ENCODE measurements around the gene OLIG1.

OLIG1 gene

DNA sequence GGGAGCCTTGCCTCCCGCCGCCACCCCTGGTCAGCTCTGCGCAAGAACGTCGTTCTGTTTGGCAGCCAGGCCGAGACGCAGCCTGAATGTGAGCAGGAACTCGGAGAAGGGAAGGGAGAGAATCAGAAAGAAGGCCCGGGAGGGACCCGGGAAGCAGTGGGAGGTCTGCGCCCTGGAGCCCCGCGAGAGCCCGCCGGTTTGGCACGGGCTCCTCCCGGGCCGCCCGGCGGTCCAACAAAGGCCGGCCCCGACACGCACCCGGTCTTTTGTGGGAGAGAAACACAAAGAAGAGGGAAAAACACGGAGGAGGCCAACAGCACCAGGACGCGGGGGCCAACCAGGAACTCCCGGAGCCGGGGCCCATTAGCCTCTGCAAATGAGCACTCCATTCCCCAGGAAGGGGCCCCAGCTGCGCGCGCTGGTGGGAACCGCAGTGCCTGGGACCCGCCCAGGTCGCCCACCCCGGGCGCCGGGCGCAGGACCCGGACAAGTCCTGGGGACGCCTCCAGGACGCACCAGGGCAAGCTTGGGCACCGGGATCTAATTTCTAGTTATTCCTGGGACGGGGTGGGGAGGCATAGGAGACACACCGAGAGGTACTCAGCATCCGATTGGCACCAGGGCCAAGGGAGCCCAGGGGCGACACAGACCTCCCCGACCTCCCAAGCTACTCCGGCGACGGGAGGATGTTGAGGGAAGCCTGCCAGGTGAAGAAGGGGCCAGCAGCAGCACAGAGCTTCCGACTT lies 46.9 kb upstream of the OLIG1 start:
- H3K27me3 ChIP-seq: peaks cover 98% of the 10 kb centered on the region
- DNase-seq: no peak
- TF ChIP-seq, protein P1, sequence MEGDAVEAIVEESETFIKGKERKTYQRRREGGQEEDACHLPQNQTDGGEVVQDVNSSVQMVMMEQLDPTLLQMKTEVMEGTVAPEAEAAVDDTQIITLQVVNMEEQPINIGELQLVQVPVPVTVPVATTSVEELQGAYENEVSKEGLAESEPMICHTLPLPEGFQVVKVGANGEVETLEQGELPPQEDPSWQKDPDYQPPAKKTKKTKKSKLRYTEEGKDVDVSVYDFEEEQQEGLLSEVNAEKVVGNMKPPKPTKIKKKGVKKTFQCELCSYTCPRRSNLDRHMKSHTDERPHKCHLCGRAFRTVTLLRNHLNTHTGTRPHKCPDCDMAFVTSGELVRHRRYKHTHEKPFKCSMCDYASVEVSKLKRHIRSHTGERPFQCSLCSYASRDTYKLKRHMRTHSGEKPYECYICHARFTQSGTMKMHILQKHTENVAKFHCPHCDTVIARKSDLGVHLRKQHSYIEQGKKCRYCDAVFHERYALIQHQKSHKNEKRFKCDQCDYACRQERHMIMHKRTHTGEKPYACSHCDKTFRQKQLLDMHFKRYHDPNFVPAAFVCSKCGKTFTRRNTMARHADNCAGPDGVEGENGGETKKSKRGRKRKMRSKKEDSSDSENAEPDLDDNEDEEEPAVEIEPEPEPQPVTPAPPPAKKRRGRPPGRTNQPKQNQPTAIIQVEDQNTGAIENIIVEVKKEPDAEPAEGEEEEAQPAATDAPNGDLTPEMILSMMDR (IDR thresholded peaks at IDR 0.05; ENCODE audit: low read depth, low read length): no peak
- no peaks in the 10 kb centered on the region for H3K4me1 ChIP-seq
- no peaks in the 10 kb centered on the region for H3K36me3 ChIP-seq
- H3K9me3 ChIP-seq: no peaks in the 10 kb centered on the region
- H3K4me3 ChIP-seq (ENCODE audit: low read depth, low read length): no peak overlapping the region

DNA sequence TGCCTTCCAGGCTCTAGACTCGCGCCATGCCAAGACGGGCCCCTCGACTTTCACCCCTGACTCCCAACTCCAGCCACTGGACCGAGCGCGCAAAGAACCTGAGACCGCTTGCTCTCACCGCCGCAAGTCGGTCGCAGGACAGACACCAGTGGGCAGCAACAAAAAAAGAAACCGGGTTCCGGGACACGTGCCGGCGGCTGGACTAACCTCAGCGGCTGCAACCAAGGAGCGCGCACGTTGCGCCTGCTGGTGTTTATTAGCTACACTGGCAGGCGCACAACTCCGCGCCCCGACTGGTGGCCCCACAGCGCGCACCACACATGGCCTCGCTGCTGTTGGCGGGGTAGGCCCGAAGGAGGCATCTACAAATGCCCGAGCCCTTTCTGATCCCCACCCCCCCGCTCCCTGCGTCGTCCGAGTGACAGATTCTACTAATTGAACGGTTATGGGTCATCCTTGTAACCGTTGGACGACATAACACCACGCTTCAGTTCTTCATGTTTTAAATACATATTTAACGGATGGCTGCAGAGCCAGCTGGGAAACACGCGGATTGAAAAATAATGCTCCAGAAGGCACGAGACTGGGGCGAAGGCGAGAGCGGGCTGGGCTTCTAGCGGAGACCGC lies 46.3 kb upstream of the OLIG1 start:
- TF ChIP-seq, protein P1 (IDR thresholded peaks at IDR 0.05; ENCODE audit: low read depth, low read length): no peak
- DNase-seq: no peak
- Histone ChIP-seq H3K4me1 (no peaks in the 10 kb centered on the region), H3K4me3 (ENCODE audit: low read depth, low read length) (no peak overlapping the region), H3K27me3 (peaks cover 98% of the 10 kb centered on the region), H3K36me3 (no peaks in the 10 kb centered on the region), H3K9me3 (no peaks in the 10 kb centered on the region)

DNA sequence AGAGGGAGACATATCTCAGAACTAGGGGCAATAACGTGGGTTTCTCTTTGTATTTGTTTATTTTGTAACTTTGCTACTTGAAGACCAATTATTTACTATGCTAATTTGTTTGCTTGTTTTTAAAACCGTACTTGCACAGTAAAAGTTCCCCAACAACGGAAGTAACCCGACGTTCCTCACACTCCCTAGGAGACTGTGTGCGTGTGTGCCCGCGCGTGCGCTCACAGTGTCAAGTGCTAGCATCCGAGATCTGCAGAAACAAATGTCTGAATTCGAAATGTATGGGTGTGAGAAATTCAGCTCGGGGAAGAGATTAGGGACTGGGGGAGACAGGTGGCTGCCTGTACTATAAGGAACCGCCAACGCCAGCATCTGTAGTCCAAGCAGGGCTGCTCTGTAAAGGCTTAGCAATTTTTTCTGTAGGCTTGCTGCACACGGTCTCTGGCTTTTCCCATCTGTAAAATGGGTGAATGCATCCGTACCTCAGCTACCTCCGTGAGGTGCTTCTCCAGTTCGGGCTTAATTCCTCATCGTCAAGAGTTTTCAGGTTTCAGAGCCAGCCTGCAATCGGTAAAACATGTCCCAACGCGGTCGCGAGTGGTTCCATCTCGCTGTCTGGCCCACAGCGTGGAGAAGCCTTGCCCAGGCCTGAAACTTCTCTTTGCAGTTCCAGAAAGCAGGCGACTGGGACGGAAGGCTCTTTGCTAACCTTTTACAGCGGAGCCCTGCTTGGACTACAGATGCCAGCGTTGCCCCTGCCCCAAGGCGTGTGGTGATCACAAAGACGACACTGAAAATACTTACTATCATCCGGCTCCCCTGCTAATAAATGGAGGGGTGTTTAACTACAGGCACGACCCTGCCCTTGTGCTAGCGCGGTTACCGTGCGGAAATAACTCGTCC lies 45.5 kb upstream of the OLIG1 start:
- DNase-seq: no peak
- no peaks in the 10 kb centered on the region for H3K4me1 ChIP-seq
- no peaks in the 10 kb centered on the region for H3K36me3 ChIP-seq
- H3K27me3 ChIP-seq: peaks cover 98% of the 10 kb centered on the region
- no peaks in the 10 kb centered on the region for H3K9me3 ChIP-seq
- TF ChIP-seq, protein P1 (IDR thresholded peaks at IDR 0.05; ENCODE audit: low read depth, low read length): no peak
- H3K4me3 ChIP-seq (ENCODE audit: low read depth, low read length): no peak overlapping the region

DNA sequence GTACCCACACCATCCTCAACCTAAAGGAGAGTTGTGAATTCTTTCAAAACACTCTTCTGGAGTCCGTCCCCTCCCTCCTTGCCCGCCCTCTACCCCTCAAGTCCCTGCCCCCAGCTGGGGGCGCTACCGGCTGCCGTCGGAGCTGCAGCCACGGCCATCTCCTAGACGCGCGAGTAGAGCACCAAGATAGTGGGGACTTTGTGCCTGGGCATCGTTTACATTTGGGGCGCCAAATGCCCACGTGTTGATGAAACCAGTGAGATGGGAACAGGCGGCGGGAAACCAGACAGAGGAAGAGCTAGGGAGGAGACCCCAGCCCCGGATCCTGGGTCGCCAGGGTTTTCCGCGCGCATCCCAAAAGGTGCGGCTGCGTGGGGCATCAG lies 44.8 kb upstream of the OLIG1 start:
- Histone ChIP-seq H3K9me3 (no peaks in the 10 kb centered on the region), H3K4me3 (ENCODE audit: low read depth, low read length) (peak overlapping the region; percentile 29), H3K4me1 (no peaks in the 10 kb centered on the region), H3K36me3 (no peaks in the 10 kb centered on the region), H3K27me3 (peaks cover 98% of the 10 kb centered on the region)
- TF ChIP-seq, protein P1 (IDR thresholded peaks at IDR 0.05; ENCODE audit: low read depth, low read length): peak; percentile 12; the same call in 1 of the 2 replicates
- no peak for DNase-seq

DNA sequence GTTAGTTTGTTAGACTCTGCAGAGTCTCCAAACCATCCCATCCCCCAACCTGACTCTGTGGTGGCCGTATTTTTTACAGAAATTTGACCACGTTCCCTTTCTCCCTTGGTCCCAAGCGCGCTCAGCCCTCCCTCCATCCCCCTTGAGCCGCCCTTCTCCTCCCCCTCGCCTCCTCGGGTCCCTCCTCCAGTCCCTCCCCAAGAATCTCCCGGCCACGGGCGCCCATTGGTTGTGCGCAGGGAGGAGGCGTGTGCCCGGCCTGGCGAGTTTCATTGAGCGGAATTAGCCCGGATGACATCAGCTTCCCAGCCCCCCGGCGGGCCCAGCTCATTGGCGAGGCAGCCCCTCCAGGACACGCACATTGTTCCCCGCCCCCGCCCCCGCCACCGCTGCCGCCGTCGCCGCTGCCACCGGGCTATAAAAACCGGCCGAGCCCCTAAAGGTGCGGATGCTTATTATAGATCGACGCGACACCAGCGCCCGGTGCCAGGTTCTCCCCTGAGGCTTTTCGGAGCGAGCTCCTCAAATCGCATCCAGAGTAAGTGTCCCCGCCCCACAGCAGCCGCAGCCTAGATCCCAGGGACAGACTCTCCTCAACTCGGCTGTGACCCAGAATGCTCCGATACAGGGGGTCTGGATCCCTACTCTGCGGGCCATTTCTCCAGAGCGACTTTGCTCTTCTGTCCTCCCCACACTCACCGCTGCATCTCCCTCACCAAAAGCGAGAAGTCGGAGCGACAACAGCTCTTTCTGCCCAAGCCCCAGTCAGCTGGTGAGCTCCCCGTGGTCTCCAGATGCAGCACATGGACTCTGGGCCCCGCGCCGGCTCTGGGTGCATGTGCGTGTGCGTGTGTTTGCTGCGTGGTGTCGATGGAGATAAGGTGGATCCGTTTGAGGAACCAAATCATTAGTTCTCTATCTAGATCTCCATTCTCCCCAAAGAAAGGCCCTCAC lies 44.2 kb upstream of the OLIG1 start, which contains the start of gene OLIG2:
Gene OLIG2 (plus strand): TSS at position 447 of the 954 bp plus-strand sequence. CDS start 928 bp downstream, outside the sequence.
- peak within 1 kb of the TSS; percentile 36 for H3K4me3 ChIP-seq (ENCODE audit: low read depth, low read length)
- no peaks in the 10 kb centered on the region for H3K36me3 ChIP-seq
- no peaks in the 10 kb centered on the region for H3K9me3 ChIP-seq
- peaks cover 100% of the 10 kb centered on the region for H3K27me3 ChIP-seq
- H3K4me1 ChIP-seq: no peaks in the 10 kb centered on the region
- TF ChIP-seq, protein P1 (IDR thresholded peaks at IDR 0.05; ENCODE audit: low read depth, low read length): no peak
- DNase-seq: peak; percentile 79
